Spleen (tissue), 11 donors: ENCODE data around the gene SEMA3A. TPM values are rescaled to one million over a fixed set of nuclear protein-coding genes. Genes with fewer than 3 reads are reported as not detected.

ENCODE experiments used
- DNase-seq: peaks from one replicate; pipeline ENCODE4 v3.0.0-alpha.2; 2020
- H3K27ac ChIP-seq, 8 donors: fragments of 200-600 bp; sonication (generic) in 7 of 8; 1 replicate in 4 of 8; 2 replicates in 4 of 8; pipeline versions ENCODE4 v1.5.0 to v1.8.0; 2016 to 2021; ENCODE audit warnings: inconsistent platforms in 4 of 8, mild to moderate bottlenecking in 4 of 8, moderate library complexity in 1 of 8
- H3K27me3 ChIP-seq, 7 donors: fragments of 200-600 bp; sonication (generic) in 6 of 7; replicated peaks in 1 of 7; 1 replicate in 4 of 7; 2 replicates in 3 of 7; pipeline versions ENCODE4 v1.5.0 to v1.8.0; 2016 to 2021; ENCODE audit warnings: inconsistent platforms in 3 of 7, mild to moderate bottlenecking in 1 of 7
- H3K36me3 ChIP-seq, 6 donors: fragments of 200-600 bp; sonication (generic) in 5 of 6; 1 replicate in 4 of 6; 2 replicates in 2 of 6; pipeline versions ENCODE4 v1.5.0 to v1.8.0; 2016 to 2021; ENCODE audit warnings: inconsistent platforms in 2 of 6
- H3K4me1 ChIP-seq, 6 donors: fragments of 200-600 bp; sonication (generic) in 5 of 6; 1 replicate in 3 of 6; 2 replicates in 3 of 6; pipeline versions ENCODE4 v1.5.0 to v1.8.0; 2016 to 2021; ENCODE audit warnings: inconsistent platforms in 3 of 6
- H3K4me3 ChIP-seq, 8 donors: fragments of 200-600 bp; sonication (generic) in 7 of 8; 1 replicate in 4 of 8; 2 replicates in 4 of 8; pipeline versions ENCODE4 v1.5.0 to v1.8.0; 2016 to 2021; ENCODE audit warnings: inconsistent platforms in 4 of 8, mild to moderate bottlenecking in 4 of 8, moderate library complexity in 2 of 8
- H3K9me3 ChIP-seq, 8 donors: fragments of 200-600 bp; sonication (generic) in 7 of 8; 1 replicate in 4 of 8; 2 replicates in 4 of 8; pipeline versions ENCODE4 v1.5.0 to v1.8.0; 2016 to 2021; ENCODE audit warnings: inconsistent platforms in 4 of 8
- CTCF ChIP-seq, 11 experiments: fragments of 200-600 bp in 7 of 11; fragments of 450-650 bp in 4 of 11; sonication (generic) in 4 of 11; IDR thresholded peaks in 8 of 11; conservative IDR thresholded peaks in 3 of 11; 1 replicate in 7 of 11; 2 replicates in 4 of 11; pipeline versions ENCODE4 v1.4.0 to v1.8.0; 2016 to 2021; ENCODE audit warnings: antibody characterized with exemption in 11 of 11, inconsistent platforms in 4 of 11, mild to moderate bottlenecking in 1 of 11
- POLR2A ChIP-seq, 3 donors: fragments of 450-650 bp; IDR thresholded peaks; one replicate each; pipeline ENCODE4 v1.5.1; 2017; ENCODE audit warnings: antibody characterized with exemption in 3 of 3, mild to moderate bottlenecking in 1 of 3
- POLR2AphosphoS5 ChIP-seq, 3 donors: sonication (generic); formaldehyde crosslinking; IDR thresholded peaks; one replicate each; pipeline ENCODE4 v1.5.1; 2017; ENCODE audit warnings: antibody characterized with exemption in 3 of 3
- WGBS, 5 donors: extraction: QIAGEN DNeasy Blood & Tissue Kit in 3 of 5; methylation state at CpG; one replicate each; pipeline versions ENCODE4 v1.1.5 to v1.1.7; 2013 to 2018; 5-methylcytosine and 5-hydroxymethylcytosine counted together
- intact Hi-C: fragments of 100-400 bp; cut with DNase I; formaldehyde crosslinking; loops from one replicate; pipeline ENCODE4 v1.15.0; 2023; ENCODE audit warnings: low total_unique reads
- polyA plus RNA-seq, 3 donors: library from polyadenylated mRNA; stranded (reverse); fragments of 200-250 nt; gene quantifications; one replicate each; pipeline ENCODE4 v1.2.1, GENCODE V29; 2013
- total RNA-seq, 7 donors: library from RNA; depleted of rRNA in 3 of 7; stranded (reverse); fragments of >200 nt in 3 of 7; fragmentation: NEBNext Ultra II Directional in 4 of 7; extraction: Animal tissue kit (Norgen Biotek cat#: 25700) in 4 of 7; gene quantifications; one replicate each; pipeline versions ENCODE4 v1.1.0 to v1.2.1, GENCODE V29; 2016 to 2021
- donor health status: healthy with polysubstance abuse.
- donor health status: DM: no; HTN: no; CAD: no; lungs with moderate emphysema.
- donor health status: DM: no; HTN: no; CAD: no.
- donor health status: Bipolar disorder and iron deficiency.
- donor health status: healthy.
- donor health status: DM: no; HTN: no; CAD: no.
- donor health status: DM: yes; HTN: yes; CAD: no.

The SEMA3A gene
- total and polyA plus RNA-seq, 10 donors, result 1.1 to 48.5 (median 15.3) TPM

DNA sequence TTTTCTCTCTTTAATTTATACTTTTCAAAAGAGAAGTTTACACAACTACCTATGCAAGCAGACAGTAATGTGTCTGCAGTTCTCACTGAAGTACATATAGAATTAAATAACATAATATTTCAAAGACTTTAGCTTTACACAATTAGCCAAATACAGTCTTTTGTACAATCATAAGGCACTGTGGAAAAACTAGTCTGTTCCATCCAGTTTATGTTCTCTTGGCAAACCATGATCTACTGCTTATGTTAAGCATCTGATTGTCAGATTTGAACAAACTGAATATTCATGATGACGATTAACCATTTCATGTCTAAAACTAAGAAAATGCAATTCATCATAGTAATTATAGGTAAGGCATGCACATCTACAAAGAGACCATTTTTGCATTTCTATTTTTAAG, 842 bp downstream of the SEMA3A start:
- Histone ChIP-seq H3K4me1 (peaks cover 0 to 13% (median 3%) of the 10 kb centered on the region in 6 donors), H3K9me3 (no peaks in the 10 kb centered on the region), H3K36me3 (no peaks in the 10 kb centered on the region), H3K27me3 (no peaks in the 10 kb centered on the region), H3K4me3 (peak overlapping the region; percentile 26 to 67 (median 38)), H3K27ac (peak overlapping the region in 7 of 8 donors; percentile 43 to 74 (median 68))
- DNase-seq, result no peak
- 40 to 70% (median 55%) methylated on average over 1 of the region's 1 CpG for WGBS, 5 donors
- intact Hi-C loops, result no loop called here
- no peak for TF ChIP-seq POLR2A (IDR thresholded peaks at IDR 0.05)
- TF ChIP-seq CTCF (IDR thresholded peaks at IDR 0.05 in 8 of 11, conservative IDR thresholded peaks at IDR 0.05 in 3 of 11), result no peak
- TF ChIP-seq POLR2AphosphoS5 (IDR thresholded peaks at IDR 0.05), result no peak

- DNase-seq, result no peak
- Histone ChIP-seq H3K27ac (peak overlapping the region in 7 of 8 donors; percentile 6 to 74 (median 44)), H3K27me3 (no peaks in the 10 kb centered on the region), H3K9me3 (no peaks in the 10 kb centered on the region), H3K4me1 (peaks cover 0 to 16% (median 4%) of the 10 kb centered on the region in 6 donors), H3K4me3 (peak overlapping the region in 6 of 8 donors; percentile 1 to 67 (median 39)), H3K36me3 (no peaks in the 10 kb centered on the region)
- WGBS, 5 donors, result 44 to 81% (median 72%) methylated on average over 1 of the region's 1 CpG
- TF ChIP-seq POLR2AphosphoS5 (IDR thresholded peaks at IDR 0.05) (no peak), POLR2A (IDR thresholded peaks at IDR 0.05) (no peak), CTCF (IDR thresholded peaks at IDR 0.05 in 8 of 11, conservative IDR thresholded peaks at IDR 0.05 in 3 of 11) (no peak)
- intact Hi-C loops, result no loop called here
These were observed 2.7 kb downstream of the SEMA3A start for GRCh38 chr7:84191842-84192241.

DNA sequence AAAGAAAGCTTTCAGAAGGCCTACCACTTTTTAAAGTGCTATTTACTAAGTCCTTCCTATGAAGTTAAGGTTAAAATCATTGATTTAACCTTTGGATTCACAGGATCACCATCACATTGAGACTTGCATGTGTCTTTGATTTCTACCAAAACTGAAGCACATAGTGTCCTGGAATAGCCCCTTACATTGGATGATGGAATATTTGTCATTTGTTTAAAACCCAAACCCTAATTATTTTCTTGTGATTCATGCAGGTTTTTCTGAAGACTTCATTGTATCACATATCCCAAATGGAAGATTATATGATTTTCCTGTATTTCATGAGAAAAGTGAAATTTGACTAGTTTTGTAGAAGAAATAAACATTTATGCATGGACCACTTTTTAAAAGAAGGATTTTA, 3.3 kb downstream of the SEMA3A start:
- peak overlapping the region in 5 of 8 donors; percentile 7 to 74 (median 68) for H3K27ac ChIP-seq
- intact Hi-C loops, result no loop called here

More for the DNA sequence above, 3.3 kb downstream of the SEMA3A start:
- Histone ChIP-seq H3K27me3 (no peaks in the 10 kb centered on the region), H3K9me3 (no peaks in the 10 kb centered on the region), H3K36me3 (no peaks in the 10 kb centered on the region), H3K4me1 (peaks cover 0 to 14% (median 4%) of the 10 kb centered on the region in 6 donors), H3K4me3 (peak overlapping the region in 4 of 8 donors; percentile 28 to 67 (median 44))
- DNase-seq, result no peak
- TF ChIP-seq POLR2A (IDR thresholded peaks at IDR 0.05), result no peak
- no peak for TF ChIP-seq CTCF (IDR thresholded peaks at IDR 0.05 in 8 of 11, conservative IDR thresholded peaks at IDR 0.05 in 3 of 11)
- no peak for TF ChIP-seq POLR2AphosphoS5 (IDR thresholded peaks at IDR 0.05)
